MM.1S (cell line): ENCODE data around the gene DDR1.

Experiments used
- DNase-seq: peaks from one replicate; pipeline ENCODE4 v3.0.0-alpha.2; 2015
- H2AFZ ChIP-seq: fragments of 300-600 bp; sonication (generic); 2 replicates; pipeline ENCODE4 v1.6.0; 2016; ENCODE audit warnings: antibody characterized with exemption, low read length
- H3F3A ChIP-seq: fragments of 300-600 bp; sonication (generic); 2 replicates; pipeline ENCODE4 v1.6.1; 2016; ENCODE audit warnings: mild to moderate bottlenecking, antibody characterized with exemption, low read length, moderate library complexity, mixed read lengths; ENCODE audit not compliant: insufficient read depth
- H3K27ac ChIP-seq: fragments of 300-600 bp; sonication (generic); 2 replicates; pipeline ENCODE4 v1.5.1; 2016; ENCODE audit warnings: mild to moderate bottlenecking, low read length
- H3K27me3 ChIP-seq: fragments of 300-600 bp; sonication (generic); replicated peaks from 2 replicates; pipeline ENCODE4 v1.6.0; 2016; ENCODE audit warnings: low read length; ENCODE audit not compliant: insufficient read depth
- H3K36me3 ChIP-seq: fragments of 300-600 bp; sonication (generic); replicated peaks from 2 replicates; pipeline ENCODE4 v1.6.1; 2016; ENCODE audit warnings: mild to moderate bottlenecking, low read length, mixed read lengths; ENCODE audit not compliant: insufficient read depth
- H3K4me1 ChIP-seq: fragments of 300-600 bp; sonication (generic); 2 replicates; pipeline ENCODE4 v1.6.1; 2016; ENCODE audit warnings: low read length, mixed read lengths
- H3K4me2 ChIP-seq: fragments of 300-600 bp; sonication (generic); 2 replicates; pipeline ENCODE4 v1.6.0; 2016; ENCODE audit warnings: low read depth, low read length
- H3K4me3 ChIP-seq: fragments of 300-600 bp; sonication (generic); 2 replicates; pipeline ENCODE4 v1.5.1; 2016; ENCODE audit warnings: low read length, mixed read lengths
- H3K79me2 ChIP-seq: fragments of 300-600 bp; sonication (generic); 2 replicates; pipeline ENCODE4 v1.6.1; 2016; ENCODE audit warnings: mixed run types, low read length, mixed read lengths
- H3K9ac ChIP-seq: fragments of 300-600 bp; sonication (generic); 2 replicates; pipeline ENCODE4 v1.6.1; 2016; ENCODE audit warnings: low read length, mixed read lengths
- H3K9me2 ChIP-seq: fragments of 300-600 bp; sonication (generic); replicated peaks from 2 replicates; pipeline ENCODE4 v1.6.1; 2016; ENCODE audit warnings: mild to moderate bottlenecking, low read length, mixed read lengths; ENCODE audit not compliant: insufficient read depth
- H3K9me3 ChIP-seq: fragments of 300-600 bp; sonication (generic); replicated peaks from 2 replicates; pipeline ENCODE4 v1.6.1; 2016; ENCODE audit warnings: mild to moderate bottlenecking, low read length, mixed read lengths; ENCODE audit not compliant: insufficient read depth
- H4K20me1 ChIP-seq: fragments of 300-600 bp; sonication (generic); 2 replicates; pipeline ENCODE4 v1.6.1; 2016; ENCODE audit warnings: mild to moderate bottlenecking, low read length, moderate library complexity, mixed read lengths; ENCODE audit not compliant: insufficient read depth
- CTCF ChIP-seq: fragments of 300-600 bp; sonication (generic); IDR thresholded peaks from 2 replicates; pipeline ENCODE4 v1.5.1; 2016; ENCODE audit warnings: antibody characterized with exemption, low read length, mixed read lengths
- EZH2 ChIP-seq: fragments of 300-600 bp; sonication (generic); optimal IDR thresholded peaks from 2 replicates; pipeline ENCODE3; 2017; ENCODE audit warnings: low read depth, mild to moderate bottlenecking, antibody characterized with exemption, low read length, mixed read lengths
- EZH2phosphoT487 ChIP-seq: fragments of 300-600 bp; sonication (generic); IDR thresholded peaks from 2 replicates; pipeline ENCODE4 v1.6.1; 2018; ENCODE audit warnings: antibody characterized with exemption, low read length

Gene DDR1

GRCh38 chr6:30854285-30855040 is 29.9 kb upstream of the DDR1 start:
- no peaks in the 10 kb centered on the region for H3K36me3 ChIP-seq
- no peaks in the 10 kb centered on the region for H3K9me2 ChIP-seq
- no peaks in the 10 kb centered on the region for H3K4me1 ChIP-seq
- H2AFZ ChIP-seq: no peak overlapping the region
- no peaks in the 10 kb centered on the region for H3K9me3 ChIP-seq
- TF ChIP-seq EZH2 (no peak), EZH2phosphoT487 (no peak), CTCF (no peak)
- no peaks in the 10 kb centered on the region for H3F3A ChIP-seq
- no peak overlapping the region for H3K9ac ChIP-seq
- no peaks in the 10 kb centered on the region for H4K20me1 ChIP-seq
- no peak overlapping the region for H3K4me2 ChIP-seq
- DNase-seq: no peak
- no peak overlapping the region for H3K4me3 ChIP-seq
- H3K27me3 ChIP-seq: peaks cover 5% of the 10 kb centered on the region; the same call in 1 of the 2 replicates
- no peak overlapping the region for H3K27ac ChIP-seq
- H3K79me2 ChIP-seq: no peaks in the 10 kb centered on the region

- H3K4me1 ChIP-seq: no peaks in the 10 kb centered on the region
- H3K36me3 ChIP-seq: no peaks in the 10 kb centered on the region
- no peak overlapping the region for H3K9ac ChIP-seq
- H4K20me1 ChIP-seq: no peaks in the 10 kb centered on the region
- no peak overlapping the region for H2AFZ ChIP-seq
- no peak for TF ChIP-seq CTCF
- no peak for TF ChIP-seq EZH2
- no peak for TF ChIP-seq EZH2phosphoT487
- no peaks in the 10 kb centered on the region for H3K79me2 ChIP-seq
- H3K27ac ChIP-seq: no peak overlapping the region
- H3K9me3 ChIP-seq: no peaks in the 10 kb centered on the region
- no peaks in the 10 kb centered on the region for H3K9me2 ChIP-seq
- H3K4me2 ChIP-seq: no peak overlapping the region
- no peaks in the 10 kb centered on the region for H3F3A ChIP-seq
- DNase-seq: no peak
- H3K4me3 ChIP-seq: no peak overlapping the region
- H3K27me3 ChIP-seq: 0 out of 2 replicates have a peak, but pooled peaks cover 5% of the 10 kb centered on the region
Observed at GRCh38 chr6:30855429-30856075, 28.8 kb upstream of the DDR1 start.

GRCh38 chr6:30857112-30857511 is 27.2 kb upstream of the DDR1 start:
- H3F3A ChIP-seq: no peaks in the 10 kb centered on the region
- H3K9me3 ChIP-seq: no peaks in the 10 kb centered on the region
- no peak overlapping the region for H3K4me2 ChIP-seq
- no peaks in the 10 kb centered on the region for H3K9me2 ChIP-seq
- no peaks in the 10 kb centered on the region for H3K36me3 ChIP-seq
- H3K4me1 ChIP-seq: no peaks in the 10 kb centered on the region
- H4K20me1 ChIP-seq: no peaks in the 10 kb centered on the region
- no peak for DNase-seq
- H3K27me3 ChIP-seq: 0 out of 2 replicates have a peak, but pooled peaks cover 5% of the 10 kb centered on the region
- no peak overlapping the region for H3K9ac ChIP-seq
- H2AFZ ChIP-seq: no peak overlapping the region
- no peak for TF ChIP-seq CTCF
- TF ChIP-seq EZH2: no peak
- no peak for TF ChIP-seq EZH2phosphoT487
- H3K4me3 ChIP-seq: no peak overlapping the region
- no peak overlapping the region for H3K27ac ChIP-seq
- no peaks in the 10 kb centered on the region for H3K79me2 ChIP-seq
